Stimulated activated CD8-positive, alpha-beta memory T cell treated with anti-CD3 and anti-CD28 coated beads, Interleukin-15, amount 100 ng/mL, for 48 hours (primary cell): ENCODE measurements around the gene MAML3.

Source experiments
- DNase-seq, 2 donors: peaks; one replicate each; pipeline ENCODE4 v3.0.0-alpha.2; 2020; ENCODE audit warnings: low read depth in 2 of 2

MAML3 gene

DNA sequence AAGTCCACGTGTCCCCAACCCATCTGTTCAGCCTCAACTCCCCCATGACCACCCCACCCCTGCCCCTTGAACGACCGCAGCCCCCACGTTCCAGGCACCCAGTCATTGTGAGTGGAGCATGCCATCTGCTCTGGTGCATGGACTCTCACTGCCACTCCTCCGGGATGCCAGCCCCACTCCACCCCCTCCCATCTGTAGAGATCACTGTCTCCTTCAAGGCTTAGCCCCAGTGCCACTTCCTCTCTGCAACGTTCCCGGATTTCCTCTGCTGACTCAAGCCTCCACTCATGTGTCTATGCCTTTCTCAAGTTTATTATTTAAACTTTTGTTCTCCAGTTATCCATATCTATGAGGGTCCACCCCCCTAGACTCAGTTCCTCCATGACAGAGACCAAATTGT lies 54.0 kb downstream of the MAML3 start:
- DNase-seq, result no peak

DNA sequence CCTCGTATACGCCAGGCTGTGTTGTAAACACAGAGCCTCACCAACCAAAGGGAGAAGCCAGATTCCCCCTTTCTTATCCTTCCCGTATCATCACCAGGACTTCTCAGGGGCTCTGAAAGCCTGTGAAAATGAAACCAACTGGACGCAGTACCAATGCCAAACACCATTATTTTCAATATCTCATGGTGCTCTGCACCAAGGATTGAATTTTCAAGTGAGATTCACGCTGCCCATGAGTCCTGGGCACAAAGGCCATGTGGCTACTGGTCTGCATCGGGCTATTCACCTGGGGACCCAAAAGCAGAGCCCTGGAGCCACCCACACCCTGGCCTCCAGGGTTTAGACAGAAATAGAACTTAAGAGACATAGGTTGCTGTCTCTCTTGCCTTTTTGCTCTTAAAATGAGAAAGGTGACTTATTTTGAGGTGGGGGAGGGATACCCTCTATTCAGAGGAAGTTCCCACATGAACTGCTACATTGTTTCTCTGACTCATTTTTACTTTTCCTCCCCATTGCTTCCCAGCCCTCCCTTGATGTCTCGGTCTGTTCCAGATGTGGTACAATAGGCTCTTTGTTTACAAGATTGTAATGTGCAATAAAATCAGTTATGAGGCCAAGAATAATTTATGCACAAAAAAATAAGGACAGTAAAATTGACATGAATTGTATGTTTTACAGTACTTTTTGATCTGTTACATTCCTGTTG lies 55.4 kb downstream of the MAML3 start:
- no peak for DNase-seq

DNA sequence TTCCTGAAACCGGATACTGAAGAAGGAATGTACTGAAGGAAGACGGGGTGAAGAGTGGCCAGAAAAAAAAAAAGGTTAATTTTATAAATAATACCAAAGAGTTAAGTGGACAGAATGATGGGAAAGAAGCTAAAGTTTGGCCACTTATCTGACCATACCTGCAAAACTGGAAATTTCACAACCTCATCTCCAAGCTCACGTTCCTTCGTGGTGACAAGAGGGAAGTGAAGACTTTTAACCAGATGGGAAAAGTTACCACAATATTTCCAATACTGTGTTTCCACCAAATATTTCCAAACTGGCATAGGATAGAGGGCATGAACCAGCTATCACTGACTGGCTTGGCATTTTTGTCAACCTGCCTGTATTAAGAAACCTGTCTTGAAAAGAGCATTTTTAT lies 56.4 kb downstream of the MAML3 start:
- no peak for DNase-seq

- no peak for DNase-seq
These were observed 57.1 kb downstream of the MAML3 start for GRCh38 chr4:140096921-140097320.

GRCh38 chr4:140096483-140096861 lies 57.5 kb downstream of the MAML3 start:
- no peak for DNase-seq

DNA sequence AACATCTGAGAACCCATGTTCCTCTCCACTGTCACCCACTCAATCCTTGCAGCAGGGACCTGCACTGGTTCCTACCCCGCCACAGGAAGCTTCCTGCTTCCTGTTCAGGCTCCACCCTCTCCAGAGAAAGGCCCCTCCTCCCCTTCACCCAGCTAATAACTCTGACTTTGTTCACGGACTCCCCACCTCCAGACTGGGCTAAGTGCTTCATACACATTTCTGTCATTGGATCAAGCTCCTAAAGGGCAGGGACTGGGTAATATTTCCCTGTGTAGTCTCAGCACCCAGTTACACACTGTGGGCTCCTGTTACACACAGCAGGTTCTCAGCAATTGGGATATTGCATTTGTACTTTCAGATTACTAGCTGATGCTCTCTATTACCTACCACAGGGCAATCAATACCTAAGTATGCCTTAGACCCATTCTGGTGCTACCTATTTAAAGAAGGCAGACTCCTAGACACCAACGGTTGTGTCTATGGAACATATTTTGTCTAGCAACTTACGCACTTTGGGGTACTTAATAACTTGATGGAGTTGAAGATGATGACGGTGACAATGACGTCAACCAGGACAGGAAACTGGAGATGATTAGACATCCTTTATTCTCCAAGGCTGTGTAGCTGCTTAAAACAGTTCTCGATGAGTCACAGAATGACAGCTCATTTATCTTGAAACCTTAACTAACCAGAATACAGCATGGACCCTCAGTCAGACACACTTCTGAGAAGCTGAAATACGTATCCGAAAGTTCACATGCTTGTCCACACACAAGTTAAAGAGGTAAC lies 58.1 kb downstream of the MAML3 start:
- peak; percentile 47 to 53 for DNase-seq

GRCh38 chr4:140094438-140095420 lies 59.3 kb downstream of the MAML3 start:
- DNase-seq, result peak; percentile 58 to 60

- no peak for DNase-seq
These were observed 61.7 kb downstream of the MAML3 start for GRCh38 chr4:140092094-140092851.

- DNase-seq, result no peak
These were observed 62.7 kb downstream of the MAML3 start for GRCh38 chr4:140091305-140091704.

DNA sequence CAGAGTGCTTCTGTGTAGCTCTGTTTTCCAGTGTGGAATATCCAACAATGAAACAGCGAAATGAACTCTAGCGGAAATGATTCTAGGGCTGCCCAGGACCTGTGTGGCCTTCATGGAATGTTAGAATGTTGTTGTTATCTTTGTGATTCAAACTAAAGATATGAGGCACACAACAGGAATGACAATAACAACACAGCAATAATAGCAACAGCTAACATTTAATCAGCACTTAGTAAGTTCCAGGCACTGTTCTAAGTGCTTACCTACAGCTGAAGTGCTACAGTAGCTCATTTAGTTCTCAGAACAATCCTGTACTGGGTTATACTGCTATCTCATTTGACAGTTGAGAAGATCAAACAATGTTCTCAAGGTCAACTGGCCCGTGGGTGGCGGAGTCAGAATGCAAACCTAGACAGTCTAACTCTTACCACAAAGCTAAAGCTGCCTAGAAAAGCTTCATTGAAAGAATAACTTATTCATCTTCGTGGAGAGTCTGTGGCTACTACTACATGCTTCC lies 63.7 kb downstream of the MAML3 start:
- DNase-seq, result no peak

DNA sequence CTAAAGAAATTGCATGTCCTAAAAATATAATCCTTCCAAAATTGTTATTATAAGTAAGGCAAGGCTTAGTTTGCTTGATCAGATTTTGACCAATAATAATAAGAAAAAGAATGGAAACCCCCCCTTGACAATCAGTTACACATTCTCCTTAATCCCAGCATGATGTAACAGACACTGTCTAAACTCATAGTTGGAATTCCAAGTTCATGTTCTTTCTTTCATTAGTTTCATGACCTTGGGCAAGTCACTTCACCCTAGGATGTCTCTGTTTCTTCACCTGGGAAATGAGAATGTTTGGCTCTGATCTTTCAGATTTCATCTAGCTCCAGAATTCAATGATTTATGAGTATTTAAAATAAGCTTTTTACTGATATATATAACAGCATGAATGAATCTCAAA lies 64.8 kb downstream of the MAML3 start:
- DNase-seq, result no peak

GRCh38 chr4:140088323-140088967 lies 65.5 kb downstream of the MAML3 start:
- DNase-seq, result no peak

DNA sequence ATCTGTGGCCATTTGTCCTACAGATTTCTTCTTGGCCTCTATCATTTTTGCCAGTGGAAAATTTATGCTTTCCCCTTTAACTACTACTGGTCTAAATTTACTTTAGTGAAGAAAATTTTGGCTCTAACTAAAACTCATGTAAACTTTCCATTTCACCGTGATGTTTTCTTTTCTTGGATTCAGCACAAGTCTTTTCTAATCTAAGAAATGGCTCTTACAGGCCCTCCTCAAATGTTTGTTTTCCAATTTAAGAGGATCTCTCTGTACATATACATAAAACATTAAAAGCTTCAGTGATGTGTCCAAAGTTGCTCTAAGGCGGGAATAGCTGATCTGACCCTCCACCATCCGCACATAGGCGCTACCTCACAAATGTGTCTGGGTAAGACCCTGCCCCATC lies 68.1 kb downstream of the MAML3 start:
- no peak for DNase-seq

GRCh38 chr4:140085062-140085622 lies 68.8 kb downstream of the MAML3 start:
- no peak for DNase-seq

- no peak for DNase-seq
These were observed 69.6 kb downstream of the MAML3 start for GRCh38 chr4:140084385-140084784.

DNA sequence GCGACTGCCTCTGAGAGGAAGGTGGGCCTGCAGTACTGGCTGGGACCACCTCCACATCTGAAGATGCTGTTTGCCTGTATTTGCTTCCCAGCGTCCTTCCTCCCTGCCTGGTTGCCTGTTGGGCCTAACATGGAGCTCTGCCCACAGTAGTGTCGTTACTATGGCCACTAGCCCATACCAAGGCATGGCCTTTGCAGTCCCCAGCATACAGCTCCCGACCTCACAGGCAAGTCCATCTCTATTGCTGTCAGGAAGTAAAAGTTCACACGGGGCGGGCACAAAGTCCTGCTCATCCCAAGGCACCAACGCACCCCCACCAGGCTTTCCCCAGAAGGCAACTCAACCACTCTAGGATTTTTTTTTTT lies 71.6 kb downstream of the MAML3 start:
- DNase-seq, result no peak

- DNase-seq, result no peak
These were observed 72.2 kb downstream of the MAML3 start for GRCh38 chr4:140081641-140082390.

DNA sequence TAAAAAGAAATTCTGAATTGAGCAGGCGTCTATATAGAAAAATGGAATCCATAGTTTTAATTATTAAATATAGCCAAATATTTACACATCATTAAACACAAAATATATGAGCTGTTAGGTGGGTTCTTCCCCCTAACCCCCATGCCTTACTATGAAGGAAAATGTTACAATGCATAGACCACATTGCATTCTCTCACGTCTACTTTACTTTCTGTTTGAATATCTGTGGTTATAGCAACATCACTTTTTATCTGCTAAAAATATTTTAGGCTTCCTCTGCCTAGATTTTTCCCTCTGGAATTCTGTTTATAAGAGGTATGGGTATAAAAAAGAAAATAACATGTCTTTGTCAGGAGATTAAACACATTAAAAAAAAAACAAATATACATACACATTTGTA lies 73.1 kb downstream of the MAML3 start:
- DNase-seq, result no peak

DNA sequence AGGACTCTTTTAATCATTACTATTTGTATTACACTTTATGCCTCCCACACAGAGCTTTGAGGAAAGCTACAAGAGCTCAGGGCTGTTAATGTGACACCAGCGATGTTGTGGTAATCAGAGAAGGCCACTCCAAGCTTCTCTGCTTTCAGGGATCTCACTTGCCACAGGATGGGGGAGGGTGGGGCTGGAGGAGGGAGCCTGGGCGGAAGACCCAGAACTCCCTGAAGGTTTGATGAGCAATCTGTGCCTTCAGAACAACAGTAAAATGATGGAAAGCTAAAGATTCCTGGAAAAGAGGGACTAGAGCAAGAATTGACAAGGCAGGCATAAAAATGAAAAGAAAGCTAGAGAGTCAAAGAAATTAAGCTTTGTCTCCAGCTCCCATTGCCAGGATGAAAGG lies 75.6 kb downstream of the MAML3 start:
- no peak for DNase-seq

DNA sequence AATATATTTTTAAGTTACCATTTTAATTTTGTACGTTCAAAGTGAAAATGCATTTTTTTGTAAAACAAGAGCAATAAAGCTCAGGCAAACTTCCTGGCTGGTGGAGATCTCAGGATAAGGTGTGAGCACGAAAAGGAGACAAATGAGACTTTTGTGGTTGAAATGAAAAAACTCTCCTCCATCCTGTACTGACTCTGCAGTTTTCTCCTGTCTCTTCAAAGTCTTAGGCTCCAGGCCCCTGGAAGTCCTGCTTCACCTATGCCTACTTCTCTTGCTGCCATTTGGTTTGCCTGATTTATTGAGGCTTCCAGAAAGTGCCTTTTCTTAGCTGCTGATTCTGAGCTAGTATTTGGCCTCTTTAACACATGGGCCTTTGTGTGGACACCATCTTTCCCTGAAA lies 77.7 kb downstream of the MAML3 start:
- DNase-seq, result no peak
